Prostate gland (tissue), 2 donors: ENCODE data around the gene PRSS23. TPM values are rescaled to one million over a fixed set of nuclear protein-coding genes. Genes with fewer than 3 reads are reported as not detected.

Source experiments
- DNase-seq: peaks from one replicate; pipeline ENCODE4 v3.0.0-alpha.2; 2019; ENCODE audit warnings: low spot score
- H3K27ac ChIP-seq, 2 donors: fragments of 200-600 bp; sonication (generic); 2 replicates each; pipeline ENCODE4 v1.5.1; 2017 to 2019
- H3K27me3 ChIP-seq: fragments of 200-600 bp; sonication (generic); replicated peaks from 2 replicates; pipeline ENCODE4 v1.5.1; 2019; ENCODE audit not compliant: insufficient read depth
- H3K36me3 ChIP-seq, 2 donors: fragments of 200-600 bp; sonication (generic); 1 replicate in 1 of 2; 2 replicates in 1 of 2; pipeline versions ENCODE4 v1.5.1 to v1.8.1; 2017 to 2019
- H3K4me1 ChIP-seq: fragments of 200-600 bp; sonication (generic); replicated peaks from 2 replicates; pipeline ENCODE4 v1.5.1; 2019
- H3K4me3 ChIP-seq, 2 donors: fragments of 200-600 bp; sonication (generic); 2 replicates each; pipeline ENCODE4 v1.5.1; 2017 to 2019
- H3K9me3 ChIP-seq: fragments of 200-600 bp; sonication (generic); 2 replicates; pipeline ENCODE4 v1.5.1; 2017
- CTCF ChIP-seq, 4 experiments: fragments of 200-600 bp in 2 of 4; fragments of 450-650 bp in 2 of 4; sonication (generic) in 2 of 4; IDR thresholded peaks; 1 replicate in 3 of 4; 2 replicates in 1 of 4; pipeline ENCODE4 v1.5.1; 2016 to 2019; ENCODE audit warnings: antibody characterized with exemption in 4 of 4, mild to moderate bottlenecking in 2 of 4, moderate library complexity in 2 of 4
- POLR2A ChIP-seq: fragments of 450-650 bp; IDR thresholded peaks from one replicate; pipeline ENCODE4 v1.6.1; 2016; ENCODE audit warnings: antibody characterized with exemption, mild to moderate bottlenecking
- POLR2AphosphoS5 ChIP-seq: sonication (generic); formaldehyde crosslinking; IDR thresholded peaks from one replicate; pipeline ENCODE4 v1.6.1; 2017; ENCODE audit warnings: antibody characterized with exemption
- WGBS: methylation state at CpG from one replicate; pipeline ENCODE4 v1.1.5; 2018; 5-methylcytosine and 5-hydroxymethylcytosine counted together
- intact Hi-C: fragments of 100-400 bp; cut with DNase I; formaldehyde crosslinking; loops from one replicate; pipeline ENCODE4 v1.14.2; 2022
- total RNA-seq, 2 donors: library from RNA; depleted of rRNA; stranded (reverse); fragments of >200 nt; gene quantifications; one replicate each; pipeline ENCODE4 v1.1.0, GENCODE V29; 2016

Gene PRSS23
- total RNA-seq, 2 donors from 2014 or later = 43.2 to 167 TPM

DNA sequence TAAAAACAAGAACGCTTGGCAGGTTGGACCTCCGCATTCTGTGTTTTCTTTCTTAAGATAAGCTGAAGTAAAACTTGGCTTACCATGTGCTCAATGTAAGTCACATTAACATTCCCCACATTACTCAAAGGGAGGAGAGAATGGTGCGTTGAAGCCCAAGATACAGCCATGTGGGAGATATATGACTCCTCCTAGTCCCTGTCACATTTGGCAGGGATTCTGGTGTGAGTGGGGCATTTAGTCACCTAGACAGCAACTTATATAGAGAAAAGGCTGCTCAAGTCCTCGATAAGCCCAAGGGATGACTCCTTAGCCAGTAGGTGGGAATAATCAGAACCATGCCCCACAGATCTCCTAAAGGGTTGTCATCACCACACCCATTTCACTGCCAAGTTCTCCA, 4.6 kb downstream of the PRSS23 start:
- Histone ChIP-seq H3K27ac (no peak overlapping the region), H3K4me1 (no peaks in the 10 kb centered on the region), H3K36me3 (no peaks in the 10 kb centered on the region), H3K9me3 (no peaks in the 10 kb centered on the region), H3K27me3 (no peaks in the 10 kb centered on the region), H3K4me3 (no peak overlapping the region)
- DNase-seq = no peak
- TF ChIP-seq POLR2A (no peak), POLR2AphosphoS5 (no peak), CTCF (IDR thresholded peaks at IDR 0.05) (no peak)
- intact Hi-C loops = loop anchor here (5.0 kb wide), 5 partner anchors 63 to 348 kb away; partner anchors contain the start of gene ME3
- WGBS = 80% methylated on average over 4 of the region's 4 CpGs

DNA sequence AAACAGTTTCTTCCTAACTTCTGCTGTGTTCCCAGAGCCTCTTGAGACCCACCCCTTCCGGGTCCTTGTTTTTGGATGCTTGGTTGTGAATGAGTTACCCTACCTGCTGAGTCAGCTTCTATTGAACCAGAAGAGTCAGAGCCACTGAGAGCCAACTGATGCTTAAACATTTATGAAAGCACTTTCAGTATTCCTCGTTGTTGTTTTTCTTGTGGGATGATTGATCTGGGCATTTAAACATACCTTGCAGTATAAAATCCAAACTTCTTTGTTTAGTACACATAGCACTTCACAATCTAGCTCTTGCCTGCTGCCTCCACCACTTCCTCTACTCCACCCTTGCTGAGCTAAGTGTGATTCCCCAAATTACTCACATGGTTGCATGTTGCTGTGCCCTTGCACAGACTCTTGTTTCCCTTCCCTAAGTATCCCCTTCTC, 5.5 kb downstream of the PRSS23 start:
- no peak overlapping the region for H3K27ac ChIP-seq
- H3K36me3 ChIP-seq = no peaks in the 10 kb centered on the region
- WGBS = 38% methylated on average over 2 of the region's 2 CpGs
- H3K4me1 ChIP-seq = no peaks in the 10 kb centered on the region
- intact Hi-C loops = loop anchor here (5.0 kb wide), 1 partner anchor 329 kb away; no protein-coding TSS in a partner anchor
- TF ChIP-seq POLR2AphosphoS5 (no peak), CTCF (IDR thresholded peaks at IDR 0.05) (no peak), POLR2A (no peak)
- no peak overlapping the region for H3K4me3 ChIP-seq
- H3K27me3 ChIP-seq = no peaks in the 10 kb centered on the region
- no peaks in the 10 kb centered on the region for H3K9me3 ChIP-seq
- DNase-seq = no peak

DNA sequence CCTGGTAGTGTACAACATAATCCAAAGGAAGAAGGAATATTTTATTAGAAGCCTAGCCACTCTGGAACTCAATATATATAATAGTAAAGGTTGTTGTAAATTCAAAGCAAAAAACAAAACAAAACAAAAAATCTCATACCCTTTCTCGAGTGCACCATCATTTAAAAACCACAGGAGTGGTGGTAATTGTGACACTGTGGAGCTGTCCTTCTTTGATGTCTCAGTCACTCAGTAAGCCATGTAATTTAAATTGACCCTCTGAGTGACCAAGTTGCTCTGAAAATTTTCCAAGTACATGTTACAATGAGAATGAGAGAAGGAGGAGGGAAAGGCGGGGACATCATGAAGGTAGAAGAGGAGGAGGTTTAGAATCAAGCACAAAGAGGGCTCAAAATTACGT, 6.6 kb downstream of the PRSS23 start:
- no peaks in the 10 kb centered on the region for H3K27me3 ChIP-seq
- no peak for DNase-seq
- intact Hi-C loops = loop anchor here (5.0 kb wide), 1 partner anchor 330 kb away; no protein-coding TSS in a partner anchor
- 76% methylated on average over 3 of the region's 3 CpGs for WGBS
- no peaks in the 10 kb centered on the region for H3K36me3 ChIP-seq
- no peaks in the 10 kb centered on the region for H3K4me1 ChIP-seq
- TF ChIP-seq CTCF (IDR thresholded peaks at IDR 0.05) (no peak), POLR2AphosphoS5 (no peak), POLR2A (no peak)
- H3K9me3 ChIP-seq = no peaks in the 10 kb centered on the region
- H3K27ac ChIP-seq = no peak overlapping the region
- H3K4me3 ChIP-seq = no peak overlapping the region

- no peak for TF ChIP-seq POLR2AphosphoS5
- no peak for TF ChIP-seq POLR2A
- TF ChIP-seq CTCF (IDR thresholded peaks at IDR 0.05) = no peak
- no peak overlapping the region for H3K4me3 ChIP-seq
- H3K36me3 ChIP-seq = no peaks in the 10 kb centered on the region
- no peaks in the 10 kb centered on the region for H3K4me1 ChIP-seq
- WGBS = 51% methylated on average over 5 of the region's 5 CpGs
- intact Hi-C loops = loop anchor here (5.0 kb wide), 1 partner anchor 330 kb away; no protein-coding TSS in a partner anchor
- H3K27me3 ChIP-seq = no peaks in the 10 kb centered on the region
- H3K27ac ChIP-seq = no peak overlapping the region
- no peak for DNase-seq
- no peaks in the 10 kb centered on the region for H3K9me3 ChIP-seq
Observed at GRCh38 chr11:86807360-86807759, 7.0 kb downstream of the PRSS23 start.

DNA sequence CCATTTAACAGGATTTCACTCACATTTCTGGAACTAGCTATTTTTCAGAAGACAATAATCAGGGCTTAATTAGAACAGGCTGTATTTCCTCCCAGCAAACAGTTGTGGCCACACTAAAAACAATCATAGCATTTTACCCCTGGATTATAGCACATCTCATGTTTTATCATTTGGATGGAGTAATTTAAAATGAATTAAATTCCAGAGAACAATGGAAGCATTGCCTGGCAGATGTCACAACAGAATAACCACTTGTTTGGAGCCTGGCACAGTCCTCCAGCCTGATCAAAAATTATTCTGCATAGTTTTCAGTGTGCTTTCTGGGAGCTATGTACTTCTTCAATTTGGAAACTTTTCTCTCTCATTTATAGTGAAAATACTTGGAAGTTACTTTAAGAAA, 9.2 kb downstream of the PRSS23 start:
- Histone ChIP-seq H3K27me3 (no peaks in the 10 kb centered on the region), H3K9me3 (no peaks in the 10 kb centered on the region), H3K4me3 (no peak overlapping the region), H3K36me3 (no peaks in the 10 kb centered on the region), H3K27ac (no peak overlapping the region), H3K4me1 (no peaks in the 10 kb centered on the region)
- intact Hi-C loops = loop anchor here (5.0 kb wide), 1 partner anchor 332 kb away; no protein-coding TSS in a partner anchor
- no peak for DNase-seq
- TF ChIP-seq CTCF (IDR thresholded peaks at IDR 0.05) (no peak), POLR2AphosphoS5 (no peak), POLR2A (no peak)
